Activated CD4-positive, alpha-beta memory T cell treated with anti-CD3 and anti-CD28 coated beads, Interleukin-2, amount 10 ng/mL, durations not matched to agents 7 days and 5 days (primary cell): ENCODE results near the gene B4GALNT1. TPM values are rescaled to one million over a fixed set of nuclear protein-coding genes. Genes with fewer than 3 reads are reported as not detected.
"Not testable (repeated sequence)": the region's sequence is repeated elsewhere in the genome, so short reads cannot be mapped to it uniquely, and the experiment has no call there.

Source experiments
- CTCF ChIA-PET: fragments of 350-600 bp; sonication (Branson Sonifier 250); formaldehyde crosslinking; loops from one replicate; lab custom pipeline; 2021; ENCODE audit warnings: antibody characterized with exemption, inconsistent platforms; lab: Charles Lee
- POLR2A ChIA-PET: fragments of 350-600 bp; sonication (Branson Sonifier 250); formaldehyde crosslinking; loops from one replicate; lab custom pipeline; 2021; ENCODE audit warnings: antibody characterized with exemption; lab: Charles Lee
- DNase-seq: peaks from one replicate; pipeline ENCODE4 v3.0.0-alpha.2; 2020
- H3K27ac Mint-ChIP-seq: one replicate; pipeline ENCODE4 v1.8.0; 2021; ENCODE audit warnings: mild to moderate bottlenecking, mixed read lengths
- H3K27me3 Mint-ChIP-seq: one replicate; pipeline ENCODE4 v1.8.0; 2021; ENCODE audit warnings: mixed read lengths
- H3K36me3 Mint-ChIP-seq: one replicate; pipeline ENCODE4 v1.8.0; 2021; ENCODE audit warnings: low read depth, mixed read lengths
- H3K4me1 Mint-ChIP-seq: one replicate; pipeline ENCODE4 v1.8.0; 2021; ENCODE audit warnings: mixed read lengths
- H3K4me3 Mint-ChIP-seq: one replicate; pipeline ENCODE4 v1.8.0; 2021; ENCODE audit warnings: mild to moderate bottlenecking, mixed read lengths
- H3K9me3 Mint-ChIP-seq: one replicate; pipeline ENCODE4 v1.8.0; 2021; ENCODE audit warnings: mixed read lengths
- total RNA-seq, 2 experiments: library from RNA; stranded (reverse); gene quantifications; one replicate each; pipeline ENCODE4 v1.2.3, GENCODE V29; 2021

B4GALNT1 gene
- total RNA-seq, 2 experiments from 2014 or later: 1.4 to 1.8 TPM

DNA sequence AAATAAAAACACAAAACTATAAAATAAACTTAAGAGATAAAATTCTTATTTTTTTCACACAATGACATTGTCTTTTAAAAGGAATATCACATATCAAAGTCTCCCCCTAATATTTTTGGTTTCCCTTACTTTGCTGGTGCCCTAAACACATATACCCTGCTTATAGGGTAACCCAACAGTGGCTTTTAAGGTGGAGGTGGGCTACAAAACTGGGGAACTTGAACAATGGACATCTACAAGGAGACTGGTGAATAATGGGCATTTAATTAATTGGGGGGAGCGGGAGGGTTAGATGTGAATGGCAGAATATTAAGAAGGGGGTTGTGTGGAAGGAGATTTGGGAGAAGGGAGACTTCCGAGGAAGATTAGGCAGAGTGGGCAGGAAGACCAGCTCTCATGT, 9.6 kb downstream of the B4GALNT1 start:
- H3K9me3 Mint-ChIP-seq: no peaks in the 10 kb centered on the region

DNA sequence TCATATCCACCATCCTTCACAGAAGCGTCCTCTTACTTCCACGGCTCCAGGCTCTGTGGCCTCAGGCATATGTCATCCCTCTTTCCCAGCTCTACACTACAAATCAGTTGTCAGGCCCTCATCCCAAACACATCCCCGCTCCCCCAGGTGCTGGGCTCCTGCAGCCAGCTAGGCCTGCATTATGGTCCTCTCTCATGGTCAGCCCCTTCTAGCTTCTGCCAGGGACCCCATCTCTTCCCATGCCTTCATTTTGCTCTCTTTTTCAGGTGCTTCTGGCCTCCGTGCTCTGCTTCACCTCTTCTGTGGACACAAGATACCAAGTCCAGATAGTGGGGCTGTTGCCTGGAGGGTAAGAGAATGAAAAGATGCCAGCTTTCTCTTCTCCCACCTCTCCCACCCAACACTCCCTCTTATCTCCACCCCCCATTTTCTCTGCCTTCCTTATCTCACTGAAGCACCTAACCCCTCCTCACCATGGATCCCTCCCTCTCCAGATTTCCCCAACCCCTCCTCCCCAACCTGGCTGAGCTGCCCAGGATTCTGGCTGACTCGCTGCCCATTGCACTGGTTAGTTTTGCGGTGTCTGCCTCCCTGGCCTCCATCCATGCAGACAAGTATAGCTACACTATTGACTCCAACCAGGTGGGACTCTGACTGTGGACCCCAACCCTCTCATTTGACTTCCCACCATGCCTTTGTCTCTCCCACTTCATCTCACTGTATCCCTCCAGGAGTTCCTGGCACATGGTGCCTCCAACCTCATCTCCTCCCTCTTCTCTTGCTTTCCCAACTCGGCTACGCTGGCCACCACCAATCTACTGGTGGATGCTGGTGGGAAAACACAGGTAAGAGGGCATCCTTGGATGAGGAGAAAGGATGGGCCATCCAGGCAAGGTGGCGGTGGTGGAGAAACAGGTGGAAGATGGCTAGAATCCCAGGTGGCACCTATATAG, 10.4 kb downstream of the B4GALNT1 start:
- Mint-ChIP-seq H3K27ac (no peak overlapping the region), H3K36me3 (no peaks in the 10 kb centered on the region), H3K27me3 (peaks cover 96% of the 10 kb centered on the region), H3K4me3 (no peak overlapping the region), H3K4me1 (peaks cover 24% of the 10 kb centered on the region), H3K9me3 (no peaks in the 10 kb centered on the region)
- ChIA-PET POLR2A (interaction anchor here (1.1 kb wide), 1 partner anchor 39 kb away, joined by 4 read pairs; no protein-coding TSS in a partner anchor), CTCF (interaction anchor here (0.8 to 5.8 kb wide), 6 partner anchors 9 to 164 kb away, joined by 3 to 77 read pairs (median 4); partner anchors contain the start of gene GLI1)
- no peak for DNase-seq

More for the DNA sequence above, 9.6 kb downstream of the B4GALNT1 start:
- H3K4me1 Mint-ChIP-seq: peaks cover 25% of the 10 kb centered on the region
- ChIA-PET POLR2A (no interaction called here), CTCF (interaction anchor here (5.8 kb wide), 1 partner anchor 41 kb away, joined by 77 read pairs; no protein-coding TSS in a partner anchor)
- H3K27ac Mint-ChIP-seq: no peak overlapping the region
- no peaks in the 10 kb centered on the region for H3K36me3 Mint-ChIP-seq
- H3K27me3 Mint-ChIP-seq: peaks cover 95% of the 10 kb centered on the region
- no peak for DNase-seq
- H3K4me3 Mint-ChIP-seq: no peak overlapping the region

DNA sequence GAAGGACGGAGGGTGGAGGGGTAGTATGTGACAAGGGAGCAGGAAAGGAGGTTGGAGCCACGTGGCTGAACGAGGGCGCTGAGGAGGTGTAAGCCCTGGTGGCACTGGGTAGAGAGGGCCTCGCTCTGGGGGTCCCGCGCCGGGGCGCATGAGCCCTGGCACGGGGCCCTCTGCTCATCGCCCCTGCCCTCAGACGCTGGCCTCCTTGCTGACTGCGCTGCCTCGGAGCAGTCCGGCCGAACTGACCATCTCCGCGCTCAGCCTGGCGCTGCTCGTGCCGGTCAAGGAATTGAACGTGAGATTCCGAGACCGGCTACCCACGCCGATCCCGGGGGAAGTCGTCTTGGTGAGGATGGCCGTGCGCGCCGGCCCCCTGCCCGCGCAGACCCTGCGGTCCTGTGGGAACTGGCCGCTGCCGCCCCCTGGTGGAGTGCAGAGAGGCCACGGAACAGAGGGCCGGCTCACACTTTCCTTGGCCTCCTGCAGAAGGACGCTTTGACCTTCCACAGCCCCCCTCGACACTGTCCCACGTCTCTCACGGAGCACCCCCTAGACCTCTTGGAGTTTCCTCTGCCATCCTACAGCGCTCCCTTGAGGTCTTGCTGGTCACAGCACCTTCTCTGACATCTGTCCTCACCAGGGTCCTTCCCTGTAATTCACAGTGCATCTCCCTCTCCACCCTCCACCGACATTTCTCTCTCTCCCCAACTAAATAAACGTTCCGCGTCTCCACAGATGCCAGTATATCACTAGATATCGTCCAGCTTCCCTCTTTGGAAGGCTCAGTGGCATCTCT, 11.3 kb downstream of the B4GALNT1 start:
- H3K27ac Mint-ChIP-seq: no peak overlapping the region

DNA sequence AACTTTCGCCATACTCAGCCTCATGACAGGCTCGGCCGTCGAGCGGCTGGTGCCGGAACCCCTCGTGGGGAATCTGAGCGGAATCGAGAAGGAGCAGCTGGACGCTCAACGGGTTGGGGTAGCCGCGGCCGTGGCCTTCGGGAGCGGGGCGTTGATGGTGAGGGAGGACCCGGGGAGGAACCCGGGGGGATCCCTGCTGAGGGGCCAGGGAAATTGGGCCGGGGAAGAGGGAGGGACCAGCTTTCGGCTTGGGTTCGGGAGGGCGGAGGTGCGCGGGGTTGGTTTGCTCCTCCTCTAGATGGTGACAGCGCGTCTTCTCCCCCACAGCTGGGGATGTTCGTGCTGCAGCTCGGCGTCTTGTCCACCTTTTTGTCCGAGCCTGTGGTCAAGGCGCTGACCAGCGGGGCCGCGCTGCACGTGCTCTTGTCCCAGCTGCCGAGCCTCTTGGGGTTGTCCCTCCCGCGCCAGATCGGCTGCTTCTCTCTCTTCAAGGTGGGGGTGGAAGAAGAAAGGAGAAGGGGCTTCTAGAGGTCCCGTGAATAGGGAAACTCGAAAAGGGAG, 12.0 kb downstream of the B4GALNT1 start:
- no peak for DNase-seq
- no peak overlapping the region for H3K27ac Mint-ChIP-seq
- peaks cover 96% of the 10 kb centered on the region for H3K27me3 Mint-ChIP-seq

More for the DNA sequence above, 11.3 kb downstream of the B4GALNT1 start:
- no peaks in the 10 kb centered on the region for H3K36me3 Mint-ChIP-seq
- no peaks in the 10 kb centered on the region for H3K9me3 Mint-ChIP-seq
- ChIA-PET CTCF (interaction anchor here (0.7 to 5.8 kb wide), 10 partner anchors 8 to 163 kb away, joined by 3 to 77 read pairs (median 4); partner anchors contain the start of genes GLI1 and OS9), POLR2A (interaction anchor here (1.1 kb wide), 1 partner anchor 38 kb away, joined by 4 read pairs; no protein-coding TSS in a partner anchor)
- peak overlapping the region; percentile 50 for H3K4me3 Mint-ChIP-seq
- DNase-seq: peak; percentile 62
- H3K4me1 Mint-ChIP-seq: peaks cover 24% of the 10 kb centered on the region
- peaks cover 99% of the 10 kb centered on the region for H3K27me3 Mint-ChIP-seq

DNA sequence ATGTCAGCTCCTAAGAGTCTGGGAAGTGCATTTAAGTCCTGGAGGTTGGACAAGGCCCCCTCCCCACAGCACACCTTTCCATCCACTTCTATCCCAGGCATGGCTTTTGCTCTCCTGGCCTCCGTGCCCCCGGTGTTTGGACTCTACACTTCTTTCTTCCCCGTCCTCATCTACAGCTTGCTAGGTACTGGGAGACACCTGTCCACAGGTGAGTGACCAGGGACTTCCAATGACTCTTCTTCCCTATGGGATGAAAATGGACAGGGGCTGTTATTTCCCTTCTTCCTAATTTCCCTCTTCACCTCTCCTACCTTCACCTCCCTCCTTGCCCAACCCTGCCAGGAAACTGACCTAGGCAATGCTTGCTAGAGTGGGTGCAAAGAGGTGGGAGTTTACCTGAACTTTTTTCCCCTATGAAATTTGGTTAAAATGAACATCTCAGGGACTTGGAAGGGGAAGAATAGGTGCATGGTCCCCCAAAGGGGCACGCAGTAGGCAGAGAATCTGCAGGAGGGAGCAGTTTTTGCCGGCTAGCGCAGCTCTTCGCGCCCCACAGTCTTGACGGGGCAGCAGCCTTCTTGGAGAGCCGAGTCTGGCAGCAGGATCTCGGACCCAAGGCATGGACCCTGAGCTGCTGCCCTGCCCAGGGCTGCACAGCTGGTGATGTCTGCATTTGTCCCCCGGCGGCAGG, 12.6 kb downstream of the B4GALNT1 start:
- ChIA-PET CTCF (interaction anchor here (0.6 to 5.8 kb wide), 13 partner anchors 8 to 161 kb away, joined by 3 to 77 read pairs (median 4); partner anchors contain the start of genes B4GALNT1, DCTN2, GLI1 and OS9), POLR2A (interaction anchor here (0.7 to 1.3 kb wide), 2 partner anchors 15 to 37 kb away, joined by 3 read pairs; no protein-coding TSS in a partner anchor)
- no peak for DNase-seq
- Mint-ChIP-seq H3K9me3 (no peaks in the 10 kb centered on the region), H3K4me3 (peak overlapping the region; percentile 50), H3K27me3 (peaks cover 96% of the 10 kb centered on the region), H3K36me3 (no peaks in the 10 kb centered on the region), H3K27ac (no peak overlapping the region), H3K4me1 (peaks cover 24% of the 10 kb centered on the region)

More for the DNA sequence above, 12.0 kb downstream of the B4GALNT1 start:
- CTCF ChIA-PET: interaction anchor here (0.7 to 5.8 kb wide), 10 partner anchors 9 to 162 kb away, joined by 3 to 77 read pairs (median 5); partner anchors contain the start of genes GLI1, OS9 and PIP4K2C
- Mint-ChIP-seq H3K9me3 (no peaks in the 10 kb centered on the region), H3K36me3 (no peaks in the 10 kb centered on the region), H3K4me1 (peaks cover 24% of the 10 kb centered on the region), H3K4me3 (peak overlapping the region; percentile 50)
- POLR2A ChIA-PET: interaction anchor here (0.7 kb wide), 1 partner anchor 38 kb away, joined by 3 read pairs; no protein-coding TSS in a partner anchor

DNA sequence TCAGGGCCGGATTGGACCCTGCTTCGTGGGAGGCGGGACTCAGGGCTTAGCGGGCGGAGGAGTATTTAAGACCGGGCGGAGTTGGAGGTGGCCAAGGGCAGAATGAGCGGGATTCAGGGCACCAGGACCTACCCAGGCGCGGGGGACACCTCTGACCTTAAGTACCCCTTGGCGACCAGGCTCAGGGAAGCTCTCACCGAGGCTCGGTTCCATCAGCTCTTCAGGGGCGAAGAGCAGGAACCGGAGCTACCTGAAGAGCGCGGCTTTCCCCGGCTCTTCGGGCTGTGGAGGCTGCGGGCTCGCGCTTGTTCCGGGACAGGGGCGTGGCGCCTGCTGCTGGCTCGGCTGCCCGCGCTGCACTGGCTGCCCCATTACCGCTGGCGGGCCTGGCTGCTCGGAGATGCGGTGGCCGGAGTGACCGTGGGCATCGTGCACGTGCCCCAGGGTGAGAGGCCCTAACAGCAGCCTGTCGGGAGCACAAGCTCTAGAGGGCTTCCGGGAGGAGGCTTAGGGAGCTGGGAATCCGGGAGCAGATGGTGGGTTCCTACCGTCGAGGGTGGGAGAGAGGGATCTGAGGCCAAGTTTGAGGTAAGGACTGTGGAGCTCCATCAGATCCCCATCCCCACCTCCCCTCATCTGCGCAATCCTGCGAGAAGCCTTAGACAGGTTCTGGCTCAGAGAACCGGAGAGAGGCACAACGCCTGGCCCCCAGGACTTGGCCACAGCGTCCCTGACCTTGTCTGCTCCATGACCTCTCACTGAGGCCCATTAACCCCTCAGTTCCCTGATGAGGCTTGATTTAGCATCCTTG, 13.4 kb downstream of the B4GALNT1 start:
- peaks cover 24% of the 10 kb centered on the region for H3K4me1 Mint-ChIP-seq
- POLR2A ChIA-PET: interaction anchor here (1.3 kb wide), 1 partner anchor 14 kb away, joined by 3 read pairs; no protein-coding TSS in a partner anchor
- no peak for DNase-seq
- peaks cover 94% of the 10 kb centered on the region for H3K27me3 Mint-ChIP-seq
- no peaks in the 10 kb centered on the region for H3K36me3 Mint-ChIP-seq
- H3K9me3 Mint-ChIP-seq: no peaks in the 10 kb centered on the region
- H3K27ac Mint-ChIP-seq: no peak overlapping the region
- no peak overlapping the region for H3K4me3 Mint-ChIP-seq
- CTCF ChIA-PET: interaction anchor here (0.6 to 5.8 kb wide), 8 partner anchors 10 to 161 kb away, joined by 3 to 77 read pairs (median 6); partner anchors contain the start of genes B4GALNT1, DCTN2, GLI1 and OS9

DNA sequence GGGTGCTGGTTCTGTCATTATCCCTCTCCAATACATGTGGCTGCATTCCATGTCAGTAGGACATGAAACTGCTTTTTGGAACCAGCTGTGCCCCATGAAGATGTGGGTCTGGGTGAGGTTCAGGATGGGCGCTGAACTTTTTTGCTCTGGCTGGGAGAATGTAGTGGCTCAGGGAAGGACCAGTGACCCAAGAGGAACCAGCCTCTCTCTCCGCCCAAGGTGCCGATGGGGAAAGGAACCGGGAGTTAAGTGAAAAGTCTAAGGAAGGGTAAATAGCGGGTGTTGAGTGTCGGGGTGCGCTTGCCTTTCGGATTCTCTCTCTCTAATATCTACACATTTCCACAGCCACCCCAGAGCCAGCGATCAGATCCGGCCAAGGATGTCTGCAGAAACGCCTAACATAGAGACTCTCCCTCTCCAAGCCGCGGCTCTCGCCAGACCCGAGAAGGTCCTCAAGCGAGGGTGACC, 14.0 kb downstream of the B4GALNT1 start:
- no peak for DNase-seq
- Mint-ChIP-seq H3K27me3 (peaks cover 92% of the 10 kb centered on the region), H3K36me3 (no peaks in the 10 kb centered on the region), H3K4me3 (no peak overlapping the region), H3K4me1 (peaks cover 24% of the 10 kb centered on the region), H3K27ac (no peak overlapping the region), H3K9me3 (no peaks in the 10 kb centered on the region)
- ChIA-PET CTCF (interaction anchor here (1.1 to 5.8 kb wide), 6 partner anchors 10 to 160 kb away, joined by 3 to 77 read pairs (median 8); partner anchors contain the start of genes B4GALNT1, DCTN2 and GLI1), POLR2A (interaction anchor here (1.3 kb wide), 1 partner anchor 14 kb away, joined by 3 read pairs; no protein-coding TSS in a partner anchor)

DNA sequence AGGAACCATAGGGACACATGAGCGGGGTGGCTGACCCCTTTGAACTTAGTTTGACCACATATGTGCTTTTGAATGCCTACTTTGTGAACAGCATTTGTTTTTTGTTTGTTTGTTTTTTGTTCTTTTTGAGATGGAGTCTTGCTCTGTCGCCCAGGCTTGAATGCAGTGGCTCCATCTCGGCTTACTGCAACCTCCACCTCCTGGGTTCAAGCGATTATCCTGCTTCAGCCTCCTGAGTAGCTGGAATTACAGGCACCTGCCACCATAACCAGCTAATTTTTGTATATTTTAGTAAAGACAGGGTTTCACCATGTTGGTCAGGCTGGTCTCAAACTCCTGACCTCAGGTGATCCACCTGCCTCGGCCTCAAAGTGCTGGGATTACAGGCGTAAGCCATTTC, 14.6 kb downstream of the B4GALNT1 start:
- CTCF ChIA-PET: interaction anchor here (5.8 kb wide), 1 partner anchor 36 kb away, joined by 77 read pairs; no protein-coding TSS in a partner anchor
- H3K4me3 Mint-ChIP-seq, DNase-seq, H3K36me3 Mint-ChIP-seq, H3K27ac Mint-ChIP-seq, H3K9me3 Mint-ChIP-seq, POLR2A ChIA-PET: not testable (repeated sequence)
- H3K27me3 Mint-ChIP-seq: peaks cover 88% of the 10 kb centered on the region
- peaks cover 24% of the 10 kb centered on the region for H3K4me1 Mint-ChIP-seq

DNA sequence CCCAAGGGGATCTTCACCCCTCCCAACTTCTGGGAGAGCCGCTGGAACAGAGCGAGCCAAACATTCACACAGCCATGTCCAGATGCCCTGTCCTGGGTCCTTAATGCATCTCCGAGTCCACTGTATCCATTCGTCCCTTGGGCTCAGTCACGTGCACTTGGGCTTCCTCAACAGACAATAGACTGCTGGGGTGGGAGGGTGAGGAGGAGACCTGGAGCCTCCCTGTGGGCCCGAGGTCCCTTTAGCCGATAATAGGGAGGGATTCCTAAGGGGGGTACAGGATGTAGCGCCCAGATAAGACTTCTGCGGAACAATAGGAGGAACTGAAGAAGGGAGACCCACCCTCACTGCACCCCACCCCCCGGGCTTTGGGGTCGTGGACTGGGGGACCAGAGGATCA, 15.1 kb downstream of the B4GALNT1 start:
- Mint-ChIP-seq H3K9me3 (no peaks in the 10 kb centered on the region), H3K27ac (no peak overlapping the region), H3K4me3 (no peak overlapping the region), H3K4me1 (peaks cover 24% of the 10 kb centered on the region), H3K36me3 (no peaks in the 10 kb centered on the region), H3K27me3 (peaks cover 88% of the 10 kb centered on the region)
- no peak for DNase-seq
- ChIA-PET POLR2A (no interaction called here), CTCF (interaction anchor here (5.8 kb wide), 1 partner anchor 35 kb away, joined by 77 read pairs; no protein-coding TSS in a partner anchor)

DNA sequence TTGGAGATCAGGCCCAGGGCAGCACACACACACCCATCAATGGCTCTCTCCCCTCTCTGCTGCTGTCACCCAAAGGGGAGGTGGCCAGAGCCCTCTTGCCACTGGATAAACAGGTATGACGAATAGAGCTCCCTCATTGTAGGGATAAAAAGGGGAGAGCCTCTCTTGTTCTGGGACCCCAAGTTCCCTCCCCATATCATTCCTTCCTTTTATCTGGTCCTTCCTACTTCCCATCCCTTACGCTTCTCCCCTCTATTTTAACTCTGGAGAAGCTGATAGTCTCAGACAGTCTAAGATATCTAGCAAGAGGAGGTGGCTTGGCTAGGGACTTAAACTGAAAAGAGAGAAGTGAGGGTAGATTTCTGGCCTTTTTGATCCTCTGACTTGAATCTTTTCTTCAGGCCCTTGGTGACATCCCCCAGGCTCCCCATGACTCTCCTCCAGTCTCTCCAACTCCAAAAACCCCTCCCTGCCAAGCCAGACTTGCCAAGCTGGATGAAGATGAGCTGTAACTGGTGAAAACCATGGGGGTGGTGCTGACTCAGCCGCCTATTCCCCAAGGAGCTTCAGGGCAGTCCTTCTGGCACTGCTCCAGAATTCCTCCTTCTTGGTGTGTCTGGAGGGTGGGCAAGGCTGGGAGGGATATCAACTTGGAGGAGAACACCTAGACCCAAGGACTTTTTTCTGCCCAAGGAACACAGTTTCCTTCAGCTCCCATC, 16.5 kb downstream of the B4GALNT1 start:
- Mint-ChIP-seq H3K27ac (no peak overlapping the region), H3K4me1 (peaks cover 20% of the 10 kb centered on the region), H3K9me3 (no peaks in the 10 kb centered on the region), H3K4me3 (no peak overlapping the region), H3K36me3 (no peaks in the 10 kb centered on the region), H3K27me3 (peaks cover 86% of the 10 kb centered on the region)
- no peak for DNase-seq
- ChIA-PET POLR2A (no interaction called here), CTCF (interaction anchor here (4.7 kb wide), 1 partner anchor 32 kb away, joined by 32 read pairs; no protein-coding TSS in a partner anchor)
